GM18505 (cell line): ENCODE measurements around the gene ATP7A.
"Not testable (repeated sequence)": the region's sequence is repeated elsewhere in the genome, so short reads cannot be mapped to it uniquely, and the experiment has no call there.

Experiments used
- ATAC-seq: cut with Tn5 transposase; IDR thresholded peaks from one replicate; pipeline ENCODE4 v1.9.1; 2021; ENCODE audit not compliant: unreplicated experiment
- POLR2A ChIP-seq: IDR thresholded peaks from 4 replicates; pipeline ENCODE4 v1.6.1; 2011; ENCODE audit warnings: borderline replicate concordance; ENCODE audit not compliant: insufficient read depth, insufficient read length; ENCODE audit errors: extremely low read depth

The ATP7A gene

GRCh38 chrX:77924320-77924859 lies 13.9 kb downstream of the ATP7A start:
- no peak for TF ChIP-seq POLR2A
- ATAC-seq = no peak

GRCh38 chrX:77925764-77926163 lies 15.3 kb downstream of the ATP7A start:
- TF ChIP-seq POLR2A = no peak
- no peak for ATAC-seq

DNA sequence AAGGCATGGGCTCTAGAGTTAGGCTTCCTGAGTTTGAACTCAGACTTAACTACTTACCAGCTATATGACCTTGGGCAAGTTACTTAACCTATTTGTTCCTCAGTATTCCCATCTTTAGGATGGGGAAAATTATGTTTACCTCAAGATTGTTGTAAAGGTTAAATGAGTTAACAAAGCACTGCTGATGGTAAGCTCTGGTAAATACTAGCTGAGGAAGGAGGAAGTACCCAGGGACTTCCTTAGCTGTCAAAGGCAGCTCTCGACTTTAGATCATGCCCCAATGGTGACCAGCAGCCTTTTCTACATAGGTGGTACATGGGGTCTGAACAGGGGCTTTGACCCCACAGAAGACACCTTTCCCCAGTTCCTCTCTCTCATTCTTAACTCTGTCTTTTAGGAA lies 20.1 kb downstream of the ATP7A start:
- ATAC-seq = no peak
- TF ChIP-seq POLR2A = no peak

GRCh38 chrX:77935886-77936285 lies 25.4 kb downstream of the ATP7A start:
- no peak for ATAC-seq
- TF ChIP-seq POLR2A = no peak

GRCh38 chrX:77936299-77936698 lies 25.8 kb downstream of the ATP7A start:
- TF ChIP-seq POLR2A = no peak
- ATAC-seq = no peak

- ATAC-seq = no peak
- TF ChIP-seq POLR2A = no peak
Measured at GRCh38 chrX:77937291-77937690, 26.8 kb downstream of the ATP7A start.

DNA sequence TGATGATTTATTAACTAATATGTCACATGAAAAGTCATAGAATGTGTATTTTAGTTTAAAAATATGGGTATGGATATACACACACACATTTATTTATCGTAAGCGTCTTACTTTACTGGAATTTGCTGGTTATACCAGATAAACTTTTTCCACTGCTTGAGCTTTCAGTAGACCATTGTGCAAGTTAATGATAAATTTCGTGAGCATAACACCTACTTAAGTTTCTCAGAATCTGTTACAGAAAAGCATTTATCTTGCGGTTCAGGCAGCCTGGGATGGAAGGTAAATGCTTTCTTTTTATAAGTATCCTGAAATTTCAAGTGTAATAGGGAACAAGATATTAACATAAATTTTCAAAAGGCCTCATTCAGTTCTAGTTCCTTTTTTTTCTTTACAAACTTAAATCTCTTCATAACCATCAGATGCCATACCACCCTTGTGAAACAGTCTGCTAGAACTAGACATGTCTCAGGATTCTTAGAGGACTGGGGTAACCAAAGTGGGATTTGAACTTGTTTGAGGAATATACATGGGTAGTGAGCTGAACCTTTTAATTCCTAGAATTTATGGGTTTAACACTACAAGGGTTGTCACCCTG lies 27.7 kb downstream of the ATP7A start:
- no peak for ATAC-seq
- TF ChIP-seq POLR2A = no peak

GRCh38 chrX:77945031-77945430 lies 34.5 kb downstream of the ATP7A start:
- not testable (repeated sequence) for ATAC-seq

GRCh38 chrX:77945910-77946545 lies 35.5 kb downstream of the ATP7A start:
- ATAC-seq = no peak
- TF ChIP-seq POLR2A = no peak

- no peak for TF ChIP-seq POLR2A
- ATAC-seq = no peak
Measured at GRCh38 chrX:77946571-77946970, 36.1 kb downstream of the ATP7A start.

- ATAC-seq = no peak
Measured at GRCh38 chrX:77949840-77950239, 39.3 kb downstream of the ATP7A start.

DNA sequence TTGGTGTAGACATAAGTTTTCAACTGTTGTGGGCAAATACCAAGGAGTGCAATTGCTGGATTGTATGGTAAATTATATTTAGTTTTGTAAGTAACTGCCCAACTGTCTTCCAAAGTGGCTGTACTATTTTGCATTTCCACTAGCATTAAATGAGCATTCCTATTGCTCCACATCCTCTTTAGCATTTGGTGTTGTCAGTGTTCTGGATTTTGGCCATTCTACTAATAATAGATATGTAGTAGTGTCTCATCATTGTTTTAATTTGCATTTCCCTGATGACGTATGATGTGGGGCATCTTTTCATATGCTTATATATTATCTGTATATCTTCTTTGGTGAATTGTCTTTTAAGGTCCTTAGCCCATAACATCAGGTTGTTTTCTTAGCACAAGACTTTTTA lies 41.7 kb downstream of the ATP7A start:
- TF ChIP-seq POLR2A = no peak
- no peak for ATAC-seq

More at GRCh38 chrX:77949840-77950239, 39.3 kb downstream of the ATP7A start:
- TF ChIP-seq POLR2A = no peak

DNA sequence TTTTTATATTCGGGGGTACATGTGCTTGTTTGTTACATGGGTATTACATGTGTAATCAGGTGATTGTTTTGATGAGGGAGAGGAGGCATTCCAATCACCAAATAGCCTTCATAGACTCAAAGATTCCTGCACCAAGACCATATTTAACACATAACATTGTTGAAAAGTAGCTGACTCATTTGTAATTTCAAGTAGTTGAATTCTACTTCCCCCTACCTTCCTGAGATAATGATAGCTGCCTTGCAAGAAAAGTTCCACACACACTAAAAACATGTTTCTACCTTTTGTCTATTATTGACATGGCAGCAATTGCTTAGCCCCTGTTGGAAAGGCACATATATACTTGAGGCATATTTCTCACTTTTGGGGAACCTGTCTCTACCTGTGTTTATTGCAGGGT lies 42.8 kb downstream of the ATP7A start:
- TF ChIP-seq POLR2A = no peak
- no peak for ATAC-seq

GRCh38 chrX:77953708-77954107 lies 43.2 kb downstream of the ATP7A start:
- TF ChIP-seq POLR2A = no peak
- no peak for ATAC-seq
